Rectal smooth muscle tissue (tissue), 1 donor: ENCODE data around the gene PHF11.

ENCODE experiments used
- H3K27ac ChIP-seq: one replicate; pipeline ENCODE4 v1.7.0; 2013; ENCODE audit warnings: low read depth, low read length, inconsistent platforms
- H3K27me3 ChIP-seq: one replicate; pipeline ENCODE4 v1.7.0; 2013; ENCODE audit warnings: low read length; ENCODE audit not compliant: control insufficient read depth, insufficient read depth
- H3K36me3 ChIP-seq: one replicate; pipeline ENCODE4 v1.7.0; 2013; ENCODE audit warnings: low read length; ENCODE audit not compliant: control insufficient read depth, insufficient read depth
- H3K4me1 ChIP-seq: one replicate; pipeline ENCODE4 v1.7.0; 2013; ENCODE audit warnings: low read length; ENCODE audit not compliant: control insufficient read depth, insufficient read depth
- H3K4me3 ChIP-seq: one replicate; pipeline ENCODE4 v1.7.0; 2013; ENCODE audit warnings: low read length
- H3K9ac ChIP-seq: one replicate; pipeline ENCODE4 v1.7.0; 2013; ENCODE audit warnings: low read length

Gene PHF11

DNA sequence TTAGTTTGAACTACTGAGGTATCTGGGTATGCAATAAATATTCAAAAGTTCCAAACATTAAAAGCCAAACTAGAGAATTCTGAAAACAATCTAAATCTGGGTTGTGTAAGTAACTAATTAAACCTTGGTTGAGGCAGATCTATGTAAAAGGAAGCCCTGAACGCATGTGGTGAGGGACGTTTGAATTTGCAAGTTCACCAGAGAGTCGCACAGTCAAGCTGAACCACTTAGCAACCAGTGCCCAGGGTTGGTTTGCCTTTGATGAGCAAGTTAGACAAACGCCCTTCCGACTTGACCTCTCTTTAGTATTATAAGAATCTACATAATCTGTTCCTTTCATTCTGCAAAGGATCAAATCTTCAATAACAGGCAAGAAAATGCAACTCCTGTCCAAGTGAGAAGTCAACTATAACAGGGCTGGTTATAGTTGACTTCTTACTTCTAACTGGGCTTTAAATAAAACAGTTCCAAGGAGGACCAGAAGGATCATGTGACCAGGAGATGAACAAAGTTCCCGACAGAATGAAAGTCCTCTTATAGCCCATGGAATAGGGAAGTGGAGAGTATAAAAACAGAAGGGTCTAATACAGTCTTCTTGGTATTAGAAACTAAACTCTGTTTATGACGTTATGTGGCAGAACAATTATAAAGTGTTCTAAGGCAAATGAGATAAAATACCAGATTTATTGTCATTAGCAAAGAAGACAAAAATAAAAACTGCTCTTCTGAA lies 40.6 kb downstream of the PHF11 start:
- H3K4me3 ChIP-seq, result no peak overlapping the region
- H3K9ac ChIP-seq, result no peak overlapping the region
- H3K27me3 ChIP-seq, result no peaks in the 10 kb centered on the region
- peaks cover 9% of the 10 kb centered on the region for H3K36me3 ChIP-seq
- H3K4me1 ChIP-seq, result peaks cover 7% of the 10 kb centered on the region
- H3K27ac ChIP-seq, result no peak overlapping the region

DNA sequence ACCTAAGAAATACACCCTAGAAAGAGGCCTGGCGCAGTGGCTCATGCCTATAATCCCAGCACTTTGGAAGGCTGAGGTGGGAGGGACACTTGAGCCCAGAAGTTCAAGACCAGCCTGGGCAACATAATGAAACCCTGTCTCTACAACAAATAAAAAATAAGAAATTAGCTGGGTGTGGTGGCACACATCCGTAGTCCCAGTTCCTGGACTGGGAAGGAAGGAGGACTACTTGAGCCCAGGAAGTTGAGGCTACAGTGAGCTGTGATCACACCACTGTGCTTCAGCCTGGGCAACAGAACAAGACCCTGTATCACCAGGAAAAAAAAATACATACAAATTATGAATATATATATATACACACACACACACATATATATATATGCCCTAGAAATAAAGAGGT lies 42.7 kb downstream of the PHF11 start:
- Histone ChIP-seq H3K27me3 (no peaks in the 10 kb centered on the region), H3K4me1 (peaks cover 3% of the 10 kb centered on the region), H3K9ac (no peak overlapping the region), H3K27ac (no peak overlapping the region), H3K36me3 (peaks cover 9% of the 10 kb centered on the region), H3K4me3 (no peak overlapping the region)

DNA sequence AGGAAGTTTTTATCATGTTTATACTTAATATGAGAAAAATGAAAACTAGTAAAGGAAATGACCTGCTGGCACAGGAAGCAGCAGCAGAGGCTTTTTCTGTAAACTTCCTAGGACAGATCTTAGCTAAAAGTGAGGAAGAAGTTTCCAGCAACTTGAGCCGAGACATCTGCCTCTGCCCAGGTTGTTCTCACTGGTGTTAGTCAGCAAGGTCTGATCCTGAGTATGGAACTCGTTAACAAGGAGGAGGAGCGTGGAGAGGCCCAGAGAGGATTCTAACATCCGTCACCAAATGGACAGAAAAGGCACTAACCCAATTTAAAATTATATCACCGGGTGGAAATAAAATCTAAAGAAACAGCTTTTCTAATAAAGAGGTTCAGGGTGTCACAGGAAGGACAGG lies 43.6 kb downstream of the PHF11 start:
- H3K4me1 ChIP-seq, result peaks cover 3% of the 10 kb centered on the region
- H3K4me3 ChIP-seq, result no peak overlapping the region
- no peak overlapping the region for H3K27ac ChIP-seq
- H3K9ac ChIP-seq, result no peak overlapping the region
- peaks cover 11% of the 10 kb centered on the region for H3K36me3 ChIP-seq
- H3K27me3 ChIP-seq, result no peaks in the 10 kb centered on the region

DNA sequence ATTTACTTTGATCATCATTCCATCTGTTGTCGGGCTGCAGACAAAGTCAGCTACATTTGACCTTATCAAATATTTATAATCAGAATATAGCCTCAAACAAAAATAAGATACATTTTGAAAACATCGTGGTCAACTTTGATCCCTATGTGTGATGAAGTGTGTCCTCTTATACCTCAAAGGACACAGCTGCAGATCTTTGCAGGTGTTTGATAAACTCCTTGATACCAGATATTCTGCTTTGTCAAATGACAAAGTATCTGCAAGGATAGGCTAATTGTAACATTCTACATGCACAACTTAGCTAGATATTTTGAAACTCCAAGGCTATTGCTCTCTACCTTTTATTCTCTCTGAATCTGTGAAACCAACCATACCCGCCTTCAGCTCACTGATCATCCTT lies 44.0 kb downstream of the PHF11 start:
- Histone ChIP-seq H3K4me3 (no peak overlapping the region), H3K27ac (no peak overlapping the region), H3K27me3 (no peaks in the 10 kb centered on the region), H3K36me3 (peaks cover 11% of the 10 kb centered on the region), H3K9ac (no peak overlapping the region), H3K4me1 (peaks cover 3% of the 10 kb centered on the region)

GRCh38 chr13:49540552-49540951 lies 44.8 kb downstream of the PHF11 start:
- H3K9ac ChIP-seq, result no peak overlapping the region
- peaks cover 3% of the 10 kb centered on the region for H3K4me1 ChIP-seq
- H3K36me3 ChIP-seq, result peaks cover 11% of the 10 kb centered on the region
- H3K27me3 ChIP-seq, result no peaks in the 10 kb centered on the region
- no peak overlapping the region for H3K27ac ChIP-seq
- no peak overlapping the region for H3K4me3 ChIP-seq

- Histone ChIP-seq H3K4me3 (no peak overlapping the region), H3K4me1 (peaks cover 3% of the 10 kb centered on the region), H3K9ac (no peak overlapping the region), H3K36me3 (peaks cover 10% of the 10 kb centered on the region), H3K27me3 (no peaks in the 10 kb centered on the region), H3K27ac (no peak overlapping the region)
Observed at GRCh38 chr13:49543656-49544055, 47.9 kb downstream of the PHF11 start.

DNA sequence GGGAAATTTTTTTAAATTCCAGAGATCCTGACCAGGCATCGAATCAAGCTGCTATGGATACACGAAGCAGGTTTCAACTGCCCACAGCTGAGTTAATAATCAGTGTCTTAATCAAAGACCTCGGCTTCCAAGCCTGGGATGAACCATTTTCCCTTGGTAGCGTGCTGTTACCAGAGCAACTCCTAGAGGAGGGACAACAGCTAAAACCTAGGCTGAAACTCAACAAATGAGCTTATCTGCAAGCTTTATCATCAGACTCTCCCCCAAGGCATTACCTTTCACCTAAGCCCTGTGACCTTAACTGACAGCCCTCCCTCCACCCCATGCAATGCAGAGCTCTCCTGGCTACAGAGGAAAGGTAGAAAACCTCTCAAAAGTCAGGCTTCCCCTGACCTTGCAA lies 49.9 kb downstream of the PHF11 start:
- Histone ChIP-seq H3K4me3 (no peak overlapping the region), H3K9ac (no peak overlapping the region), H3K27ac (no peak overlapping the region), H3K4me1 (no peaks in the 10 kb centered on the region), H3K36me3 (peaks cover 7% of the 10 kb centered on the region), H3K27me3 (no peaks in the 10 kb centered on the region)

GRCh38 chr13:49546561-49546960 lies 50.8 kb downstream of the PHF11 start:
- no peaks in the 10 kb centered on the region for H3K27me3 ChIP-seq
- peaks cover 11% of the 10 kb centered on the region for H3K36me3 ChIP-seq
- no peak overlapping the region for H3K4me3 ChIP-seq
- no peaks in the 10 kb centered on the region for H3K4me1 ChIP-seq
- no peak overlapping the region for H3K9ac ChIP-seq
- H3K27ac ChIP-seq, result no peak overlapping the region

GRCh38 chr13:49549289-49549688 lies 53.5 kb downstream of the PHF11 start:
- H3K36me3 ChIP-seq, result peaks cover 9% of the 10 kb centered on the region
- H3K9ac ChIP-seq, result no peak overlapping the region
- no peaks in the 10 kb centered on the region for H3K27me3 ChIP-seq

GRCh38 chr13:49550942-49551644 lies 55.3 kb downstream of the PHF11 start:
- no peak overlapping the region for H3K27ac ChIP-seq

More at GRCh38 chr13:49549289-49549688, 53.5 kb downstream of the PHF11 start:
- Histone ChIP-seq H3K4me3 (no peak overlapping the region), H3K4me1 (no peaks in the 10 kb centered on the region), H3K27ac (no peak overlapping the region)

DNA sequence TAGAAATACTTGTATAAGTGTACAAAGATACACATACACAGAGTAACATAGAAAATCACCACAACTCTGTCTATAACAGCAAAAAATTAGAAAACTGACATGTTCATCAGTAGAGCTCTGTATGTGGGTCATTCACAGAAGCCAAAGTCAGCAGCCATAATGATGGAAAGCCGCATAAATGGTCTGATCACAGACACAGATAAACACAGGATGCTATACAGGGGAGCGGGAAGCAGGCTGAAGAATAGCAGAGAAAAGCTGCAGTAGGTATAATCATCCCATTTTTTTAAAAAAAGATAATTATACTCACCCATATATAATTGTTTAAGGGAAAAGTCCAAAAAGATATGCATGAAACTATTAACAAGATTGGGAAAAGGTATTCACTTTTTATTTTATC lies 58.1 kb downstream of the PHF11 start:
- no peak overlapping the region for H3K4me3 ChIP-seq
- no peak overlapping the region for H3K9ac ChIP-seq
- no peaks in the 10 kb centered on the region for H3K4me1 ChIP-seq
- H3K27me3 ChIP-seq, result no peaks in the 10 kb centered on the region
- H3K36me3 ChIP-seq, result peaks cover 7% of the 10 kb centered on the region
- no peak overlapping the region for H3K27ac ChIP-seq

More at GRCh38 chr13:49550942-49551644, 55.3 kb downstream of the PHF11 start:
- Histone ChIP-seq H3K27me3 (no peaks in the 10 kb centered on the region), H3K36me3 (peaks cover 7% of the 10 kb centered on the region), H3K9ac (no peak overlapping the region), H3K4me3 (no peak overlapping the region), H3K4me1 (no peaks in the 10 kb centered on the region)

GRCh38 chr13:49554387-49554786 lies 58.6 kb downstream of the PHF11 start:
- no peak overlapping the region for H3K4me3 ChIP-seq
- H3K4me1 ChIP-seq, result no peaks in the 10 kb centered on the region
- H3K9ac ChIP-seq, result no peak overlapping the region
- no peak overlapping the region for H3K27ac ChIP-seq
- H3K27me3 ChIP-seq, result no peaks in the 10 kb centered on the region
- peaks cover 5% of the 10 kb centered on the region for H3K36me3 ChIP-seq

GRCh38 chr13:49559006-49559405 lies 63.3 kb downstream of the PHF11 start:
- Histone ChIP-seq H3K36me3 (peaks cover 5% of the 10 kb centered on the region), H3K27ac (no peak overlapping the region), H3K9ac (no peak overlapping the region), H3K4me3 (no peak overlapping the region), H3K27me3 (no peaks in the 10 kb centered on the region), H3K4me1 (no peaks in the 10 kb centered on the region)
